GM20000 (cell line): ENCODE data around the gene NTHL1.

ENCODE experiments used
- DNase-seq: peaks from one replicate; pipeline ENCODE4 v3.0.0; 2012; ENCODE audit warnings: low spot score
- TF ChIP-seq, protein P1 (sequence below): IDR thresholded peaks from 2 replicates; pipeline ENCODE4 v1.5.1; 2012; ENCODE audit warnings: mild to moderate bottlenecking, control low read depth; ENCODE audit errors: extremely low read depth, missing control alignments

Gene NTHL1

DNA sequence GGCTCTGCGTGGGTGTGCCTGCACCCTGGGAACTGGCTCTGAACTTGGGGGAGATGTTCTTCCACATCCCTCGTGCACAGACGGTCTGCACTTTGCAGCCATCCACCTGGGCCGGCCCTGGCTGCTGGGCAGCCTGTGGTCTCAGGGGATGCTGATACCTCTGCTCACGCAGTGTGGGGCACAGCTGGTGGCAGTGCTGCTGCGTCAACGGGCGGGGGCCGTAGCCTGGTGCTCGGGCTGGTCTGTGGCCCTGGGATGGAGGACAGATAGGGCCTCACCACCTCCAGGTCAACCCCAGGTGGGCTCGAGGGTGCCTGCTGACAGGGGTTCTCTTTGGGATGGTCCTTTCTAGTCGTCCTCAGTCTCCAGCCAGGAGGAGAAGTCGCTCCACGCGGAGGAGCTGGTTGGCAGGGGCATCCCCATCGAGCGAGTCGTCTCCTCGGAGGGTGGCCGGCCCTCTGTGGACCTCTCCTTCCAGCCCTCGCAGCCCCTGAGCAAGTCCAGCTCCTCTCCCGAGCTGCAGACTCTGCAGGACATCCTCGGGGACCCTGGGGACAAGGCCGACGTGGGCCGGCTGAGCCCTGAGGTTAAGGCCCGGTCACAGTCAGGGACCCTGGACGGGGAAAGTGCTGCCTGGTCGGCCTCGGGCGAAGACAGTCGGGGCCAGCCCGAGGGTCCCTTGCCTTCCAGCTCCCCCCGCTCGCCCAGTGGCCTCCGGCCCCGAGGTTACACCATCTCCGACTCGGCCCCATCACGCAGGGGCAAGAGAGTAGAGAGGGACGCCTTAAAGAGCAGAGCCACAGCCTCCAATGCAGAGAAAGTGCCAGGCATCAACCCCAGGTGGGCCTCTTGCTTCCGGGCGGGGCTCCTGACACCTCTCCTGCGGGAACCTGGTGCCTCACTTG is 36.5 kb upstream of the NTHL1 start:
- TF ChIP-seq, protein P1, sequence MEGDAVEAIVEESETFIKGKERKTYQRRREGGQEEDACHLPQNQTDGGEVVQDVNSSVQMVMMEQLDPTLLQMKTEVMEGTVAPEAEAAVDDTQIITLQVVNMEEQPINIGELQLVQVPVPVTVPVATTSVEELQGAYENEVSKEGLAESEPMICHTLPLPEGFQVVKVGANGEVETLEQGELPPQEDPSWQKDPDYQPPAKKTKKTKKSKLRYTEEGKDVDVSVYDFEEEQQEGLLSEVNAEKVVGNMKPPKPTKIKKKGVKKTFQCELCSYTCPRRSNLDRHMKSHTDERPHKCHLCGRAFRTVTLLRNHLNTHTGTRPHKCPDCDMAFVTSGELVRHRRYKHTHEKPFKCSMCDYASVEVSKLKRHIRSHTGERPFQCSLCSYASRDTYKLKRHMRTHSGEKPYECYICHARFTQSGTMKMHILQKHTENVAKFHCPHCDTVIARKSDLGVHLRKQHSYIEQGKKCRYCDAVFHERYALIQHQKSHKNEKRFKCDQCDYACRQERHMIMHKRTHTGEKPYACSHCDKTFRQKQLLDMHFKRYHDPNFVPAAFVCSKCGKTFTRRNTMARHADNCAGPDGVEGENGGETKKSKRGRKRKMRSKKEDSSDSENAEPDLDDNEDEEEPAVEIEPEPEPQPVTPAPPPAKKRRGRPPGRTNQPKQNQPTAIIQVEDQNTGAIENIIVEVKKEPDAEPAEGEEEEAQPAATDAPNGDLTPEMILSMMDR = no peak
- no peak for DNase-seq

DNA sequence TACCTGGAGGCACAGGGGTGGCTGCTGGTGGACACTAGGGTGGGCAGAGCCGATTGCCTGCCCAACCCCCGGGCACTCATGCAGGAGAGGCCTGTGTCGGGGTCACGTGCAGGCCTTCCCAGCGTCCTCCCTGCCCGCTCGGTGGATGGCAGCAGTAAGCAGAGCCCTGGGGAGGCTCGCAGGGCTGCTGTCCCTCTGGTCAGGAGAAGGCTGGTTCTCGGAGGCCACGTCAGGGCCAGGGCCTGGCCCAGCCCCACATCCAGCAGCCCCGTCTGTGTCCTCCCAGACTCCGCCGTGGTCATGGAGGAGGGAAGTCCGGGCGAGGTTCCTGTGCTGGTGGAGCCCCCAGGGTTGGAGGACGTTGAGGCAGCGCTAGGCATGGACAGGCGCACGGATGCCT is 35.8 kb upstream of the NTHL1 start:
- no peak for DNase-seq
- TF ChIP-seq, protein P1 = no peak

DNA sequence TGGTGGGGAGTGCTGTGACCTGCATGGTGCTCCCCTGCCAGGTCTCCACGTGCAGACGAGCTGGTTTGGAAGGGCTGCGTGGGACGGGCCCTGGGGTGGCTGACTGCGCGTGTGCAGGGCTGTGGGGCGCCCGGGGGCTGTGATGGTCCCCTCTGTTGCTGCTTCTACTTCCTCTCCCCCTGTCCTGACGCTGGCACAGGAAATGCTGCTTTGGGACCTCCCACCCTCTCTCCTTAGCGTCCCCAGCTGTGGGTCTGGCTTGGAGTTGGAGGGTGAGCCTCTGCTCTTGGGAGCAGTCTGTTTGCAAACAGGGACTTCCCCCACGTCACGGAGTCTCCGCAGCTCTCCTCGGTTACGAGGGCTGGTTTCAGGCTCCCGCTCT is 35.3 kb upstream of the NTHL1 start:
- TF ChIP-seq, protein P1 = no peak
- no peak for DNase-seq

DNA sequence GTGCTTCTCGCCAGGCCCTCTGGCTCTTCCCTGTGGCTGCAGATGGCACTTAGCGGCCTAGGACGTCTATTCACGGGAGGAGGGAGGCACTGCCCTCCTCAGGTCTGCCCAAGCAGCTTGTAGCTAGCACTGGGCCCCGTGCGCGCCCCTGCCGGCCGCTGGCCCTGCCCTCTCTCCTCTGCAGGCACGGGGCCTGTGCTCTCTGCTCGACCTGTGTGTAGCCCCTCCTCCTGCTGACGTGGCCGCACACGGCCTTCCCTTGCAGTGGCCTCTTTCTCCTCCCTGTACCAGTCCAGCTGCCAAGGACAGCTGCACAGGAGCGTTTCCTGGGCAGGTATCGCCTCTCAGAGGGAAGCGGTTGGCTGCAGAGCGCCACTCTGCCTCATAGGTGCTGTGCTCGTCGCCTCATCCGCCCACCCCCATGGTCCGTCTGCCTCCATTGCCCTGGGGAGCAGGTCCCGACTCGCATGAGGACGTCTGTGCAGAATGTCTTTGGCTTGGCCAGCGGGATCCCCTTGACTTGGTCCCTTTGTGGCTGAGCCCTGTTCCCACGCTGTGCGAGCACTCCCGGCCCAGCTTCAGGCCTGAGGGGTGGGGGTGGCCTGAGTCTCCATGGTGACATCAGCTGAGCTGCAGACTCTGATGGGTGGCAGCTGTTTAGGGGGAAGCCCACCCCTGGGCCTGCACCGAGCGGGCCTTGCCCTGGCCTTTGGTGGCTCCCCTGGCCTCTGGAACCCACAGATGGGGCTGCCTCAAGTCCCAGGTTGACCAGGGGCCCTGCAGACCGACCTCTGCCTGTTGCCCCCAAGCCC is 34.7 kb upstream of the NTHL1 start:
- TF ChIP-seq, protein P1 = no peak
- DNase-seq = no peak

DNA sequence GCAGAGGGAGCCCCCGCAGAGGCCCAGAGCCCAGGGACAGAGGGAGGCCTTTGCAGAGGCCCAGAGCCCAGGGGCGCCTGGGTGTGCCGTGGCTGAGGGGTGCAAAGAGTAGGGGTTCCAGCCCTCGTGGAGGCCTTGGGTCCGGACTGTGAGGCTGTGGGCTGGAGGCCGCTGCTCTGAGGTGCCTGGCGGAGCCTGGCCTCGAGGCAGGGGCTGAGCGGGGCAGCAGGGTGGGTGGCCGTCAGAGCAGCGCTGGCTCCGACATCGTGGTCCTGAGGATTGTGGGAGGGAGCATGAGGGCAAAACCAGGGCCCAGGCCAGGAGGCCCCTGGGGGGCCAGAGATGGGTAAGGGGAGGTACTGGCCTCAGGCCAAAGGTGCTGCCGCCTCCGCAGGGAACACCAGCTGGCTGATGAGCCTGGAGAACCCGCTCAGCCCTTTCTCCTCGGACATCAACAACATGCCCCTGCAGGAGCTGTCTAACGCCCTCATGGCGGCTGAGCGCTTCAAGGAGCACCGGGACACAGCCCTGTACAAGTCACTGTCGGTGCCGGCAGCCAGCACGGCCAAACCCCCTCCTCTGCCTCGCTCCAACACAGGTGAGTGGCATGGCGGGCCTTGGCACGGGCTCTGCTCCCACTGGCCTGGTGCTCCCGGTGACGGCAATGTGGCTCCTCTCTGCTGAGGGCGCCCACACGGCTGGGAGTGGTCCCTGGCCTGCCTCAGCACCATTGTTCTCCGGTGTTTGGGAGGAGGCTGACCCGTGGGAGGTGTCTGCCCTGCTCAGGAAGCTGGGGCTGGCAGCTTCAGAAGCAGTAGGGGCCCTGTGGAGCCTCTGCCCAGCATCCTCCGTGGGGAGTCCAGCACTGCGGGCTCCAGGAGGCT is 33.8 kb upstream of the NTHL1 start:
- TF ChIP-seq, protein P1 = no peak
- DNase-seq = no peak

DNA sequence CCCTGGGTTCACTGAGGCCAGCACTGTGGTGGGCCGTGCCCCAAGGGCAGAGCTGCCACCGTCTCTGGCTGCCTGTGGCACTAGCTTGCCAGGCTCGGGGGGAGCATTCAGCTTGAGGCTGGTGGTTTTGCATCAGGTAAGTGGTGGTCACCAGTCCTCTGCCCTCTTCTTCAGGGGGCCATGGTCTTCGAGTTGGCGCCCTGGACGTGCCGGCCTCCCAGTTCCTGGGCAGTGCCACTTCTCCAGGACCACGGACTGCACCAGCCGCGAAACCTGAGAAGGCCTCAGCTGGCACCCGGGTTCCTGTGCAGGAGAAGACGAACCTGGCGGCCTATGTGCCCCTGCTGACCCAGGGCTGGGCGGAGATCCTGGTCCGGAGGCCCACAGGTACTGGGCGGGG is 32.4 kb upstream of the NTHL1 start:
- DNase-seq = no peak
- TF ChIP-seq, protein P1 = no peak
